ENCODE results near the gene NKX1-2.
"Not testable (repeated sequence)": the region's sequence is repeated elsewhere in the genome, so short reads cannot be mapped to it uniquely, and the experiment has no call there.

Gene NKX1-2

GRCh38 chr10:124450783-124451057 lies 885 bp upstream of the NKX1-2 start:
- H3K27me3 Mint-ChIP-seq, result peaks cover 36% of the 10 kb centered on the region
- peak overlapping the region; percentile 53 for H3K4me3 Mint-ChIP-seq
- H3K27ac Mint-ChIP-seq, result no peak overlapping the region
- H3K4me1 Mint-ChIP-seq, result peaks cover 20% of the 10 kb centered on the region
- DNase-seq (ENCODE audit: low spot score in 2 of 2), result no peak
- H3K9me3 Mint-ChIP-seq, result no peaks in the 10 kb centered on the region
- no peak for ATAC-seq (ENCODE audit: low read depth)
- H3K36me3 Mint-ChIP-seq, result no peaks in the 10 kb centered on the region

GRCh38 chr10:124449170-124450011 lies 444 bp downstream of the NKX1-2 start:
- H3K4me1 Mint-ChIP-seq, result peaks cover 18% of the 10 kb centered on the region
- H3K27me3 Mint-ChIP-seq, result peaks cover 34% of the 10 kb centered on the region
- DNase-seq (ENCODE audit: low spot score in 2 of 2) (no peak), ATAC-seq (ENCODE audit: low read depth) (no peak)
- peak overlapping the region; percentile 39 for H3K4me3 Mint-ChIP-seq
- H3K9me3 Mint-ChIP-seq, result no peaks in the 10 kb centered on the region
- H3K36me3 Mint-ChIP-seq, result no peaks in the 10 kb centered on the region
- peak overlapping the region; percentile 40 for H3K27ac Mint-ChIP-seq

- peak overlapping the region; percentile 54 for H3K4me3 Mint-ChIP-seq
- H3K27ac Mint-ChIP-seq, result peak overlapping the region; percentile 40
- peaks cover 29% of the 10 kb centered on the region for H3K27me3 Mint-ChIP-seq
- no peaks in the 10 kb centered on the region for H3K36me3 Mint-ChIP-seq
- H3K4me1 Mint-ChIP-seq, result peaks cover 18% of the 10 kb centered on the region
- no peaks in the 10 kb centered on the region for H3K9me3 Mint-ChIP-seq
- peak; percentile 25 for ATAC-seq (ENCODE audit: low read depth)
- no peak for DNase-seq (ENCODE audit: low spot score in 2 of 2)
Measured at GRCh38 chr10:124448696-124449169, 1.1 kb downstream of the NKX1-2 start.

- Mint-ChIP-seq H3K9me3 (no peaks in the 10 kb centered on the region), H3K4me3 (peak overlapping the region; percentile 69), H3K27me3 (peaks cover 28% of the 10 kb centered on the region), H3K27ac (no peak overlapping the region), H3K36me3 (no peaks in the 10 kb centered on the region), H3K4me1 (peaks cover 18% of the 10 kb centered on the region)
- peak; percentile 22 for ATAC-seq (ENCODE audit: low read depth)
- peak in 1 of 2 donors; percentile 24 for DNase-seq (ENCODE audit: low spot score in 2 of 2)
Measured at GRCh38 chr10:124447751-124448466, 1.9 kb downstream of the NKX1-2 start.

GRCh38 chr10:124446830-124447750 lies 2.7 kb downstream of the NKX1-2 start:
- H3K9me3 Mint-ChIP-seq, result no peaks in the 10 kb centered on the region
- no peaks in the 10 kb centered on the region for H3K36me3 Mint-ChIP-seq
- no peak for ATAC-seq (ENCODE audit: low read depth)
- DNase-seq (ENCODE audit: low spot score in 2 of 2), result no peak
- H3K4me3 Mint-ChIP-seq, result peak overlapping the region; percentile 57
- H3K27ac Mint-ChIP-seq, result no peak overlapping the region
- H3K27me3 Mint-ChIP-seq, result peaks cover 30% of the 10 kb centered on the region
- peaks cover 18% of the 10 kb centered on the region for H3K4me1 Mint-ChIP-seq

- not testable (repeated sequence) for H3K27ac Mint-ChIP-seq, H3K4me1 Mint-ChIP-seq
- H3K27me3 Mint-ChIP-seq, result peaks cover 16% of the 10 kb centered on the region
Measured at GRCh38 chr10:124441694-124442093, 8.1 kb downstream of the NKX1-2 start.

GRCh38 chr10:124436191-124436638 lies 13.6 kb downstream of the NKX1-2 start:
- Mint-ChIP-seq H3K9me3 (no peaks in the 10 kb centered on the region), H3K27me3 (peaks cover 10% of the 10 kb centered on the region), H3K27ac (no peak overlapping the region), H3K4me1 (peaks cover 6% of the 10 kb centered on the region), H3K36me3 (no peaks in the 10 kb centered on the region), H3K4me3 (peak overlapping the region; percentile 59)
- DNase-seq (ENCODE audit: low spot score in 2 of 2) (no peak), ATAC-seq (ENCODE audit: low read depth) (peak; percentile 77)

More at GRCh38 chr10:124441694-124442093, 8.1 kb downstream of the NKX1-2 start:
- not testable (repeated sequence) for DNase-seq (ENCODE audit: low spot score in 2 of 2); ATAC-seq (ENCODE audit: low read depth); H3K4me3 Mint-ChIP-seq; H3K9me3 Mint-ChIP-seq; H3K36me3 Mint-ChIP-seq

GRCh38 chr10:124435683-124436082 lies 14.2 kb downstream of the NKX1-2 start:
- H3K27me3 Mint-ChIP-seq; ATAC-seq (ENCODE audit: low read depth); H3K4me1 Mint-ChIP-seq; H3K9me3 Mint-ChIP-seq; H3K27ac Mint-ChIP-seq; H3K4me3 Mint-ChIP-seq; H3K36me3 Mint-ChIP-seq; DNase-seq (ENCODE audit: low spot score in 2 of 2): not testable (repeated sequence)

GRCh38 chr10:124433461-124433860 lies 16.4 kb downstream of the NKX1-2 start:
- DNase-seq (ENCODE audit: low spot score in 2 of 2) (no peak), ATAC-seq (ENCODE audit: low read depth) (no peak)
- H3K4me1 Mint-ChIP-seq, result peaks cover 4% of the 10 kb centered on the region
- no peaks in the 10 kb centered on the region for H3K9me3 Mint-ChIP-seq
- no peaks in the 10 kb centered on the region for H3K36me3 Mint-ChIP-seq
- H3K27me3 Mint-ChIP-seq, result peaks cover 7% of the 10 kb centered on the region
- no peak overlapping the region for H3K27ac Mint-ChIP-seq
- H3K4me3 Mint-ChIP-seq, result no peak overlapping the region

- H3K9me3 Mint-ChIP-seq, result no peaks in the 10 kb centered on the region
- H3K27ac Mint-ChIP-seq, result no peak overlapping the region
Measured at GRCh38 chr10:124430077-124430476, 19.8 kb downstream of the NKX1-2 start.

GRCh38 chr10:124429576-124429975 lies 20.3 kb downstream of the NKX1-2 start:
- no peaks in the 10 kb centered on the region for H3K4me1 Mint-ChIP-seq
- no peak overlapping the region for H3K27ac Mint-ChIP-seq
- H3K4me3 Mint-ChIP-seq, result no peak overlapping the region
- H3K9me3 Mint-ChIP-seq, result no peaks in the 10 kb centered on the region
- peaks cover 10% of the 10 kb centered on the region for H3K27me3 Mint-ChIP-seq
- ATAC-seq (ENCODE audit: low read depth) (no peak), DNase-seq (ENCODE audit: low spot score in 2 of 2) (no peak)
- no peaks in the 10 kb centered on the region for H3K36me3 Mint-ChIP-seq

More at GRCh38 chr10:124430077-124430476, 19.8 kb downstream of the NKX1-2 start:
- ATAC-seq (ENCODE audit: low read depth), result no peak
- Mint-ChIP-seq H3K4me1 (no peaks in the 10 kb centered on the region), H3K36me3 (no peaks in the 10 kb centered on the region), H3K27me3 (peaks cover 10% of the 10 kb centered on the region), H3K4me3 (no peak overlapping the region)
- DNase-seq (ENCODE audit: low spot score in 2 of 2), result no peak

- Mint-ChIP-seq H3K4me3 (no peak overlapping the region), H3K9me3 (no peaks in the 10 kb centered on the region), H3K4me1 (no peaks in the 10 kb centered on the region), H3K27me3 (peaks cover 11% of the 10 kb centered on the region), H3K27ac (no peak overlapping the region), H3K36me3 (no peaks in the 10 kb centered on the region)
- no peak for ATAC-seq (ENCODE audit: low read depth)
- no peak for DNase-seq (ENCODE audit: low spot score in 2 of 2)
Measured at GRCh38 chr10:124428207-124428777, 21.5 kb downstream of the NKX1-2 start.

- H3K36me3 Mint-ChIP-seq, result no peaks in the 10 kb centered on the region
- H3K9me3 Mint-ChIP-seq, result no peaks in the 10 kb centered on the region
- H3K27me3 Mint-ChIP-seq, result peaks cover 8% of the 10 kb centered on the region
- H3K4me1 Mint-ChIP-seq, result no peaks in the 10 kb centered on the region
- no peak for DNase-seq (ENCODE audit: low spot score in 2 of 2)
- H3K27ac Mint-ChIP-seq, result no peak overlapping the region
- no peak overlapping the region for H3K4me3 Mint-ChIP-seq
- no peak for ATAC-seq (ENCODE audit: low read depth)
Measured at GRCh38 chr10:124425227-124425962, 24.4 kb downstream of the NKX1-2 start.
